ENCODE measurements around the gene C21orf58. TPM values are rescaled to one million over a fixed set of nuclear protein-coding genes. Genes with fewer than 3 reads are reported as not detected.
"Not testable (repeated sequence)": the region's sequence is repeated elsewhere in the genome, so short reads cannot be mapped to it uniquely, and the experiment has no call there.

The C21orf58 gene
- polyA plus RNA-seq, 1 donor: 8.5 TPM

DNA sequence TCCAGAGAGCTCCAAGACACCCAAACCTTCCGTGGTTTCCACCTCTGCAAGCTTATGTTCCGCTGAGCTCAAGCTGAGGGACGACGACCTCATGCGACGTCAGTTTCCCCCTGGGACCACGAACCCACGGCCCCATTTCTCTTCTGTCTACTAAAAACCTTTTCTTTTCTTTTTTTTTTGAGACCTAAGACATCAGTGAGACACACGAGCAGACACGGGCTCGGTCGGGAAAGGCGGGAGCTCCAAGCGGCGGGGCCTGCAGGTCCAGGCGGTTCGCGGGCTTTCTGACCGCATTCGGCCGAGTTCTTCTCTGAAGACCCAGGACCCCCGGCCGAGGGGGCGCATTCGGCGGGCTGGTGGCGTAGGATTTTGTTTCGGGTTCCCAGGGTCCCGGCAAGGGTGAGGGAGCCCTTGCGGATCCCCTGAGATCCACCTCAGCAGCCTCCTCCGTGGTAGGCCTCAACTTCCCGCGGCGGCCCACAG is 402 bp downstream of the C21orf58 start:
- peak; percentile 18 for DNase-seq

DNA sequence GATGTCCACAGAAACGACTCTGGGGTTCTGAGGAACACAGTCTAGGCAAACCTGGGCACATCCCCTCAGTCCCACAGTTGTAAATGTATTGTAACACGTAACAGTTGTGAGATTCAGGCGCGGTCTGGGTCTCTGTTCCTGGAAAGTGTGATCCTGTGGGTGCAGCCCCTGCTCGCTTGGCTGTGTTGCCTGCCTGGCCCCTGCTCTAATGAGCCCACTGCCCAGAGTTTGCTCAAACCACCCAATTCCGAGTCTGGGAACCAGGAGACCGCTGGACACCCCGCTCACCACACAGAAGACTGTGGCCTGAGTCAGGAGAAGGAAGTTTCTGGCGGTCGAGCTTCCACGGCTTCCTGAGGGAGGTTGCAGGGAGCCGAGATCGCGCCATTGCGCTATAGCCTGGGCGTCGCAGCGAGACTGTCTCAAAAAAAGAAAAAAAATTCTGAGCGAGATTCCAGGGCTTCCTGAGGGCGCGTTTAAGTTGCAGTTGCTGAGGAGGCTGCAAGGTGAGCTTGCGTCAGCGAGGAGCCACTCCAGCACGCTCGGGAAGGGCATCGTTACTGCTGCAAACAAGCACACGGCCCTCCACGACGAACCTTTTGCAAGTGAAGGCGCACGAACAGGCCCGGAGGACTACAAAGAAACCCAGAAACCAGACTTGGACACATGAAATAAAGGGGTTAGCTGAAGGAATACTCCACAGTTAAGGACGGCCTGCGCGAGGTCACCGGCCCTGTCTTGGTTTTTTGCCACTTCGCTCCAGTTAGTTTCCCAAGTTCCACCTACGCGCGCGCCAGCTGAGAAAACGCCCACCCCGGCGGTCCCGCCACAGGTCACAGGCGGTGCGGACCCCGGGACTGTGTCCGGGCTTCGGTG is 1.1 kb downstream of the C21orf58 start:
- no peak for DNase-seq

- DNase-seq: no peak
These were observed 3.3 kb downstream of the C21orf58 start for GRCh38 chr21:46320331-46320801.

DNA sequence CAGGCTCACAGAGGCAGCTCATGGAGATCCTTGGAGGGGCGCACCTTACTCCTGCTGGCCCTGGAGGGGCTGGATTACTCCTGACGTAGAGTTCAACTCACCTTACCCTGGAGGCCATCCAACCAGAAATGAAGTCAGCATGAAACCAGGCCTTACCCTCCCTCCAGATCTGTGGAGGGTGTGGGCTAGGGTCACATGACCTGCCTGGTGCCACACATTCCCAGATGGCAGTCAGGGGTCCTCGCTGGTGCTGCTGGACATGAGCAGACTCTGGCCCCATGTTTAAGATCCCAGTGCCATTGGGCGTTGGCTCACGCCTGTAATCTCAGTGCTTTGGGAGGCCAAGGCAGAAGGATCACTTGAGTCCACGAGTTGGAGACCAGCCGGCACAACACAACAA is 4.5 kb downstream of the C21orf58 start:
- no peak for DNase-seq

DNA sequence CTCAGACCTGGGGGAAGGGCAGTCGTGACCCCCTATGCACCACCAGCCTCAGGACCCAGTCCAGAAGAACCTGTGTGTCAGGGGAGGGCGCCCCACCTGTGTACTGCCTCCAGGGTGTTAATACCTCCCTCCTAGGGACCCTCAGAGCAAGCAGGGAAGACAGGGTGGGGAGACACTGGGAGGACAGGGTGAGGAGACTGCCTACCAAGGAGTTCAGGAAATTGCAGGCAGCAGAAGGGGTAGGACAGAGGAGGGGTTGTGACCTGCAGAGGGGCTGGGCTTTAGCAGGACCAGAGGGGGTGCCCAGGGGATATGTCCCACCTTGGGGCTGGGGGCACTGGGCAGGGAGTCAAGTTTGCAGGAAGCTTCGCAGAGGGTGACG is 5.2 kb downstream of the C21orf58 start:
- DNase-seq: no peak

DNA sequence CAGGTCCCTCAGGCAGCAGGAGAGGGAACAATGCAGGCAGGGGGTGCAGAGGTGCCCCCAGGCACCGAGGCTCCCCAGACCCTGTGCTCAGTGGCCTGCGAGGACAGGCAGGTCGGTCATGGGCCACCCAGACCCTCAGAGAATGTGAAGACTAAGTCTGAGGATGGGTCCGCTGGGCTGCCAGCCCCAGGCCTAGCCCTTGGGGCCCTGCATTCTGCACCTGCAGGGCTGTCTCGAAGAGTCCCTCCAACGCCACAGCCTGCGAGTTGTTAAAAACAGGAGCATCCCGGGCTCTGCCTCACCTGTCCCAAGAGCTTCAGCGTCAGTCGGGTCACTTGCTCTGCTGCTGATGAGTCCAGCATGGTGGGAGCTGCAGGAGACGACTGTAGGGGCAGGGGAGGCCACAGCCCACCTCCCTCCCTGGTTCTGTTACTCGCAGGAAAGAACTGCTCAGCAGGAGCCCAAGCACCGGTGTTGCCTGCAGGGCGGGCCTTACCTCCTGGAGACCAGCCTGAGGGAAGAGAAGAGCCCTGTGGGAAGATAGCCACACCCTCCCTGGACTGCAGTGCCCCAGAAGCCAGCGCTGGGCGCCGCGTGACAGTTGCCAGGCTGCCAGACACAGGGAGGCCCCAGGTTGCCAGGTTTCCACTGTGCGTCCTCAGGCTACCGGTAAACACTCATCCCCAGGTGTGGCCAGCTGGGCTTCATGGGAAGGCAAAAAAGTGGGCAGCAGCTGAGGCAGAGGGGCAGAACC is 5.8 kb downstream of the C21orf58 start:
- DNase-seq: no peak

DNA sequence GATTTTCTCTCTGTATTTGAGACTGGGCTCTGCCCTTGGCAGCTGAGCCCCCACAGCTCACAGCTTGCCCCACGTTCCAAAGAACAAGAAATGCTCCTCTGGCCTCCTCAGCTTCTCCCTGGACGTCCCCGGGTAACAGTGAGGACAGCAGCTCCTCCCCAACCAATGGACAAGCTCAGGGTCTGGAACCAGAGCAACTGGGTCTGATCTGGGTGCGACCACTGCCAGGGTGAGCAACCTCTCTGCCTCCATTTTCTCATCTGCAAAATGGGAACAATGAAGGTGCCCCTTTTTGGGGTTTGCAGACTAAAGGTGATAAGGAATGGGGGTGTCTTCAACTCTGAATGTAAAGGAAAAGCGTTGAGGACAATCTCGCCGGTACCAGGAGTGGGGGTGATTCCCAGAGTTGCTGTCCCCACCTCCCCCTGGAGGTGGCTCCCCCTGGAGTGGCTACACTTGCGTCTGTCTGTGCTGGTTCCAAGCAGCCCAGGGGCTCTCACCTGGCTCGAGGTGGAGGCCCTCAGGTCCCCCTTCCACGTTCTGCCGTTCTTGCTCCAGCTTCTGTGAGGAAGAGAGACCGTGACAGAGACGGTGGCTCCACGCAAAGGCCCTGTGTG is 6.9 kb downstream of the C21orf58 start:
- DNase-seq: no peak

- no peak for DNase-seq
These were observed 9.1 kb downstream of the C21orf58 start for GRCh38 chr21:46314441-46315020.

- no peak for DNase-seq
These were observed 10.7 kb downstream of the C21orf58 start for GRCh38 chr21:46312949-46313348.

DNA sequence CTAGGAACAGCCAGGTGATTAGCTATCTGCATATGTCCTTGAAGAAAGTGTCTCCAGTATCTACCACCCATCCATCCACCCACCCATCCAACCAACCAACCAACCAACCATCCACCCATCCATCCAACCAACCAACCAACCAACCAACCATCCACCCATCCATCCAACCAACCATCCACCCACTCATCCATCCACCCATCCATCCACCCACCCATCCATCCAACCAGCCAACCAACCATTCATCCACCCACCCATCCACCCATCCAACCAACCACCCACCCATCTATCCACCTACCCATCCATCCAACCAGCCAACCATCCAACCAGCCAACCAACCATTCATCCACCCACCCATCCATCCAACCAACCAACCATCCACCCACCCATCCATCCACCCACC is 12.1 kb downstream of the C21orf58 start:
- no peak for DNase-seq

DNA sequence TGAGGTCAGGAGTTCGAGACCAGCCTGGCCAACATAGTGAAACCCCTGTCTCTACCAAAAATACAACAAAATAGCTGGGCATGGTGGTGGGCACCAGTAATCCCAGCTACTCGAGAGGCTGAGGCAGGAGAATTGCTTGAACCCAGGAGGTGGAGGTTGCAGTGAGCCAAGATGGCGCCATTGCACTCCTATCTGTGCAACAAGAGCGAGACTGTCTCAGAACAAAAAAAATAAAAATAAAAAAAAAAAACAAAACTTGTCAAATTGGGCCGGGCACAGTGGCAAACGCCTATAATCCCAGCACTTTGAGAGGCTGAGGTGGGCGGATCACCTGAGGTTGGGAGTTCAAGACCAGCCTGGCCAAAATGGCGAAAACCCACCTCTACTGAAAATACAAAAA is 13.4 kb downstream of the C21orf58 start:
- not testable (repeated sequence) for DNase-seq

DNA sequence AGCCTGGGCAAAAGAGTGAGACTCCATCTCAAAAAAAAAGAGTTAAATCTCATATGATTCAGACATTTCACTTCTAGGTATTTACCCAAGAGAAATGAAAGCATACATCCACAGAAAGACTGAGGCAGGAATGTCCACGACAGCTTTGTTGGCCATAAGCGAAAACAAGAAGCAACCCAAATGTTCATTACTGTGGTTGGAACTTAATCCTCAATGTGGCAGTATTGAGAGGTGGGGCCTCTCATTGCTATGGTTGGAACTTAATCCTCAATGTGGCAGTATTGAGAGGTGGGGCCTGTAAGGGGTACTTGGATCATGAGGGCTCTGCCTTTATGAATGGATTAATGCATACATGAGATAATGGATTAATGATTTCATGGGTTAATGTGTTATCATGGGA is 15.2 kb downstream of the C21orf58 start:
- DNase-seq: no peak

DNA sequence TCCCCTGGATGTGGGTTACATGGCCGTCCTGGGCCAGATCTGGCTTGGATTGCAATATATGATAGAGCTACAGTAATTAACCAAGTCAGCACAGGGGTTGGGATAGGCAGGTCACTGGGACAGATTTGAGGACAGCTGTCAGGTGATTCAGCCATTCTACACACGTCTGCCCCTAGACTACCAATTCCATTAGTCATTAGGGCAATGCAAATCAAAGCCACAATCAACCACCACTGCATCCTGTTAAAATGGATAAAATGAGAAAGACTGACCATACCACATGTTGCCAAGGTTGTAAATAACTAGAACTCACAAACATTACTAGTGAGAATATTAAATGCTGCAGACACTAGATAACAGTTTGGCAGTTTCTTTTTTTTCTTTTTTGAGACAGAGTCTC is 16.0 kb downstream of the C21orf58 start:
- DNase-seq: no peak

GRCh38 chr21:46304955-46305354 is 18.7 kb downstream of the C21orf58 start:
- DNase-seq: no peak

DNA sequence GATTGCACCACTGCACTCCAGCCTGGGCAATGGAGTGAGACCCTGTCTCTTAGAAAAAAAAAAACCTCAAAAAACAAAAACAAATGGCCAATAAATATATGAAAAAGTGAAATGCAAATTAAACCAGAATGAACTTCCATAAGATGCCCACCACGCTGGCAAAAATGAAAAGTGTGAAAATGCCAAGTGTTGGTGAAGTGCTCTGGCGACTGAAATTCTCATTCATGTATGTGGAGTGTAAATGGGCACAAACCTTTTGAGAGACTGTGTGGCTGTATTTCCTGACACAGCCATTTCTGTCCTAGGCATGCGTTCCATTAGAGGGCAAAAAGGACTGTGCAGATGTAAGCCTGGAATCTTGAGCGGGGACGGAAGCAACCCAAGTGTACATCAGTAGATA is 19.2 kb downstream of the C21orf58 start:
- no peak for DNase-seq

DNA sequence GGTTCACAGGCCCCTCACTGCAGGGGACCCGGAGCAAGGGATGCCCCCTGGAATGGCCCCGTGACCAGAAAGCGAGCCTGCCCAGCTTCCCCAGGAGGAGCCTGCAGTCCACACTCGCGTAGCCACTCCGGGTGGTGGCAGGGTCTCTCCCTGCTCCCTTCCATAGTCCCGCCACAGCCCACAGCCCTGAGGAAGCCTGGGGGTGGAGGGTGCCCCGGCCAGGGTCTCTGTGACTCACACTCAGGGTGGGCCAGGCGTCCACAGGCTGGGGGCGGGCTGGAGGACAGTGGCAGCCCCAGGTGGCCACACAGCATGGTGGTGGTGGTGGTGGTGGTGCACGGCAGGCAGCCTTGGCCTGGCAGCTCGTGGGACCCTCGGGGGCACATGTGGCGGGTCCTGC is 21.9 kb downstream of the C21orf58 start:
- DNase-seq: no peak

DNA sequence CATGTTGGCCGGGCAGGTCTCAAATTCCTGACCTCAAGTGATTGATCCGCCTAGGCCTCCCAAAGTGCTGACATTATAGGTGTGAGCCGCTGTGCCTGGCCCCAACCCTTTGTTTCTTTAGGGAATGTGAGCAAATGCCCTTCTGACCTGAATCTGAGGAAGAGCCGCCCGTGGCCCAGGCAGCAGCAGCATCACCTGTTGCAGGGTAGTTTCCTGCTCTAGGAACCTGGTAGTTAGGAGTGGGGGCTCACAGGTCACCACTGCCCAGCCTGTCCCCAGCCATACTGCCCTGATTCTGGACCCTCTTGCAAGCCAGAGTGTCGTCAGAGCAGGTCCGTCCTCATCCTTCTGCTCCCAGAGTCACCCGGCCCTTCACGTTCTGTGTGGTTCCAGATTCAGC is 24.5 kb downstream of the C21orf58 start:
- no peak for DNase-seq

GRCh38 chr21:46297338-46298271 is 26.1 kb downstream of the C21orf58 start:
- DNase-seq: peak; percentile 62

- peak; percentile 88 for DNase-seq
These were observed 27.5 kb downstream of the C21orf58 start for GRCh38 chr21:46295996-46296752.

DNA sequence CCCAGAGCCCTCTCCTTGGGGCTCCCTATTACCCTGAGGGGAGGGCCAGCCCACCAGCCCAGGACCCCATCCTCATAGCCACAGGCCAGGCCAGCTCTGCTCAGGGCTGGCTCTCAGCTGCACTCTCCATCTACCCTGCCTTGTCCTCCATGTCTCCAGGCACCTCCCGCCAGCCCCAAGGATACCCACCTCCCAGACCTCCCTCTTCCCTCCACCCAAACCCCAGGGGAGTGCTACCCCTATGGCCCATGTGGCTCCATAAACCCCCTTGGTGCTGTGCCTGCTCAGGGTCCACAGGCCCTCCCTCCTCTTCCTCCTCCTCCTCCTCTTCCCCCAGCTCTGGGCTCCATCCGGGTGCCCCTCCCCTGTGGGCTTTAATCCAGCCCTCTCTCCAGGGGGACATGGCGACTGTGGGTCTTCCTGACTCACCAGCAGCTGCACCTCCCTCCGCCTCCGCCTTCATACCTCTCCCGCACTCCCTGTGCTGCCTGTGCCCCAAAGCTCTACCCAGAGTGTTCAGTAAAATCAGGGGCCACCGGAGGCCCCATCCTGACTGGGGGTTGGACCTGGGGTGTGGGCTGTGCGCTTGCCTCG is 28.4 kb downstream of the C21orf58 start:
- no peak for DNase-seq
